A673 (cell line): Measurements from ENCODE around the gene NBEA. TPM values are rescaled to one million over a fixed set of nuclear protein-coding genes. Genes with fewer than 3 reads are reported as not detected.
A peak's percentile ranks its signal among the peaks of the same experiment; 100 is the strongest.

Experiments
- BruUV-seq: library from RNA; stranded (reverse); fragments of 400-500 nt; replicated peaks from 2 replicates; lab custom pipeline; 2021; lab: Mats Ljungman, UMichigan
- CTCF ChIA-PET: fragments of 300-600 bp; sonication (Branson Sonifier 250); formaldehyde crosslinking; loops from one replicate; lab custom pipeline; 2022; ENCODE audit warnings: antibody characterized with exemption; lab: Charles Lee
- POLR2A ChIA-PET: fragments of 300-600 bp; sonication (Branson Sonifier 250); formaldehyde crosslinking; loops from one replicate; lab custom pipeline; 2022; ENCODE audit warnings: antibody characterized with exemption; ENCODE audit not compliant: low non-redundant PET; lab: Charles Lee
- DNase-seq: peaks from one replicate; pipeline ENCODE4 v3.0.0-alpha.2; 2015; ENCODE audit warnings: low spot score
- H3K27ac ChIP-seq: fragments of 200-600 bp; sonication (generic); 2 replicates; pipeline ENCODE4 v1.5.1; 2016; ENCODE audit warnings: mixed run types, low read depth, mild to moderate bottlenecking, mixed read lengths, antibody characterized with exemption, low read length; ENCODE audit not compliant: poor library complexity, severe bottlenecking
- H3K27me3 ChIP-seq: fragments of 200-600 bp; sonication (generic); replicated peaks from 2 replicates; pipeline ENCODE4 v1.6.1; 2017; ENCODE audit warnings: mixed run types, low read depth, mild to moderate bottlenecking, mixed read lengths, antibody characterized with exemption, low read length; ENCODE audit not compliant: insufficient read depth, poor library complexity
- H3K36me3 ChIP-seq: fragments of 200-600 bp; sonication (generic); 2 replicates; pipeline ENCODE4 v1.6.1; 2016; ENCODE audit warnings: mixed run types, mild to moderate bottlenecking, mixed read lengths, antibody characterized with exemption, low read length; ENCODE audit not compliant: insufficient read depth, poor library complexity, severe bottlenecking
- H3K4me1 ChIP-seq: fragments of 200-600 bp; sonication (generic); 2 replicates; pipeline ENCODE4 v1.6.1; 2017; ENCODE audit warnings: mixed run types, mild to moderate bottlenecking, mixed read lengths, antibody characterized with exemption, low read length; ENCODE audit not compliant: insufficient read depth, poor library complexity, severe bottlenecking
- H3K4me3 ChIP-seq: fragments of 200-600 bp; sonication (generic); 2 replicates; pipeline ENCODE4 v1.5.1; 2016; ENCODE audit warnings: low read depth, mixed run types, mild to moderate bottlenecking, mixed read lengths, low read length; ENCODE audit not compliant: poor library complexity, severe bottlenecking
- H3K9me3 ChIP-seq: fragments of 200-600 bp; sonication (generic); 2 replicates; pipeline ENCODE4 v1.6.1; 2016; ENCODE audit warnings: mixed run types, low read depth, mild to moderate bottlenecking, mixed read lengths, antibody characterized with exemption, low read length; ENCODE audit not compliant: poor library complexity, severe bottlenecking
- CTCF ChIP-seq: fragments of 300-800, 200-600 bp; sonication (generic); conservative IDR thresholded peaks from 2 replicates; pipeline ENCODE4 v1.5.1; 2017; ENCODE audit warnings: low read depth, mild to moderate bottlenecking, antibody characterized with exemption, low read length, moderate library complexity, mixed read lengths
- EZH2 ChIP-seq: fragments of 200-600 bp; sonication (generic); IDR thresholded peaks from 2 replicates; pipeline ENCODE4 v1.6.1; 2017; ENCODE audit warnings: borderline replicate concordance, low read depth, mild to moderate bottlenecking, mixed read lengths, antibody characterized with exemption, low read length; ENCODE audit not compliant: poor library complexity, severe bottlenecking
- intact Hi-C: fragments of 100-400 bp; cut with micrococcal nuclease; formaldehyde crosslinking; loops from one replicate; pipeline ENCODE4 v1.10.0; 2022; ENCODE audit not compliant: unreplicated experiment
- total RNA-seq: library from RNA; stranded (reverse); gene quantifications from 2 replicates; pipeline ENCODE4 v1.2.3, GENCODE V29; 2021

NBEA gene
- total RNA-seq, 1 experiment from 2014 or later = 4.2 TPM

GRCh38 chr13:35514801-35515502 lies 572.9 kb downstream of the NBEA start:
- Histone ChIP-seq H3K4me1 (no peaks in the 10 kb centered on the region), H3K36me3 (no peaks in the 10 kb centered on the region), H3K27ac (no peak overlapping the region), H3K4me3 (no peak overlapping the region), H3K27me3 (no peaks in the 10 kb centered on the region), H3K9me3 (no peaks in the 10 kb centered on the region)
- TF ChIP-seq CTCF (no peak), EZH2 (no peak)
- ChIA-PET CTCF (no interaction called here), POLR2A (no interaction called here)
- no peak for DNase-seq
- intact Hi-C loops = no loop called here
- no TSS peak for BruUV-seq

GRCh38 chr13:35518337-35518946 lies 576.4 kb downstream of the NBEA start:
- no peaks in the 10 kb centered on the region for H3K27me3 ChIP-seq
- no peaks in the 10 kb centered on the region for H3K4me1 ChIP-seq
- CTCF ChIA-PET = no interaction called here
- POLR2A ChIA-PET = no interaction called here
- no peak overlapping the region for H3K4me3 ChIP-seq
- H3K9me3 ChIP-seq = no peaks in the 10 kb centered on the region
- no peaks in the 10 kb centered on the region for H3K36me3 ChIP-seq
- no TSS peak for BruUV-seq
- TF ChIP-seq CTCF (no peak), EZH2 (no peak)
- DNase-seq = peak; percentile 24
- H3K27ac ChIP-seq = no peak overlapping the region
- intact Hi-C loops = no loop called here

DNA sequence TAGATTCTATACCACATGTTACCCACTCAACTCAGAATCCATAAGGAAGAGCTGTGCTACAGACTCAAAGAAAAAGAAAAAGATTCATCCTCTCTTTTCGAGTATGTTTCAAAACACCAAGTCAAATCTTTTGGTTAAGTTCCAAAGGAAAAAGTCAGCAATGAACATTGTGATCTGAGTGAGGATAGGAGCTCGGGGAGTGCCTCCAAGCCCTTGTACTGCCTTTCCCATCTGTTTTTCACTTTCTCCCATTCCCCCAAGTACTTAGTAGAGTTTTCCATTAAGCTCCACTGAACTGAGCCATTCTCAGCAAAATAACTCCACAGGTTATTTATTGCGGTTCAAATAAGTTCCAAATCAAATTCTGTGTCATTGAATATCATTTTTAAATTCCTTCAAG lies 582.1 kb downstream of the NBEA start:
- no peak for DNase-seq
- CTCF ChIA-PET = no interaction called here

More for the DNA sequence above, 582.1 kb downstream of the NBEA start:
- intact Hi-C loops = no loop called here
- no peaks in the 10 kb centered on the region for H3K4me1 ChIP-seq
- no TSS peak for BruUV-seq
- H3K27ac ChIP-seq = no peak overlapping the region
- no peaks in the 10 kb centered on the region for H3K9me3 ChIP-seq
- H3K36me3 ChIP-seq = no peaks in the 10 kb centered on the region
- TF ChIP-seq CTCF = no peak
- TF ChIP-seq EZH2 = no peak
- no peaks in the 10 kb centered on the region for H3K27me3 ChIP-seq
- POLR2A ChIA-PET = no interaction called here
- no peak overlapping the region for H3K4me3 ChIP-seq
